Measurements from ENCODE around the gene IP6K3.

IP6K3 gene

DNA sequence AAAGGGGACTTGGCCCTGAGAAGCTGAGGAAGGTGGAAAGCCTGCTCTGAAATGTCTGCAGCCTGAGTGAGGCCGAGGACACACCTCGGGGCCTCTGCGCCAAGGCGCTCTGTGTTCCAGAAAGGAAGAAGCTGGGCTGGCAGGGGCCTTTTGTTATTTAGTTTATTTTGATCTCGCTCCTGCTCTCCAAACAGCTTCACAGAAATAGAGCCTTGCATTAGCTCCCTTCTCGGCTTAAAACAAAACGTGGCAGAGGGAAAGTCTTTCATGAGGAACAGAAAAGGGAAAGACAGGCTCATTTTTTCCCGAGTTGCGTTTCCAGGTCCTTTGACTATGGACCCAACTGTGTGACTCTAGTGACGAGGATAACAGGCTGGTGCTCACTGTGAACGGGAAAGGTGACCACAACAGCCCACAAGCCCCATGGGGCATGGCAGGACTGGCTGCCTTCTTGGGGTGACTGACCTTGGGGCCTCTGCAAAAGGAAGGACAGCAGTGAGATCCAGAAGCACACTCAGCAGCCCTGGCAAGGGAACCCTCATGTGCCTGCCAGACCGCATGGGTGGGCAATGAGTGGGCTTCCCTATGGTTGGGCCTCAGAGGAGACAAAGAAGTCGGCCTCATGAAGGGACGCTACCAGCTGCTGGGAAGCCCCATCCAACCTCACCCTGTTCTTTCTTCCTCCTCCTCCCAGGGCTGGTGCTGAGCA, 23.6 kb upstream of the IP6K3 start:
- H3K27ac ChIP-seq, result no peak overlapping the region
- TF ChIP-seq, protein P1, sequence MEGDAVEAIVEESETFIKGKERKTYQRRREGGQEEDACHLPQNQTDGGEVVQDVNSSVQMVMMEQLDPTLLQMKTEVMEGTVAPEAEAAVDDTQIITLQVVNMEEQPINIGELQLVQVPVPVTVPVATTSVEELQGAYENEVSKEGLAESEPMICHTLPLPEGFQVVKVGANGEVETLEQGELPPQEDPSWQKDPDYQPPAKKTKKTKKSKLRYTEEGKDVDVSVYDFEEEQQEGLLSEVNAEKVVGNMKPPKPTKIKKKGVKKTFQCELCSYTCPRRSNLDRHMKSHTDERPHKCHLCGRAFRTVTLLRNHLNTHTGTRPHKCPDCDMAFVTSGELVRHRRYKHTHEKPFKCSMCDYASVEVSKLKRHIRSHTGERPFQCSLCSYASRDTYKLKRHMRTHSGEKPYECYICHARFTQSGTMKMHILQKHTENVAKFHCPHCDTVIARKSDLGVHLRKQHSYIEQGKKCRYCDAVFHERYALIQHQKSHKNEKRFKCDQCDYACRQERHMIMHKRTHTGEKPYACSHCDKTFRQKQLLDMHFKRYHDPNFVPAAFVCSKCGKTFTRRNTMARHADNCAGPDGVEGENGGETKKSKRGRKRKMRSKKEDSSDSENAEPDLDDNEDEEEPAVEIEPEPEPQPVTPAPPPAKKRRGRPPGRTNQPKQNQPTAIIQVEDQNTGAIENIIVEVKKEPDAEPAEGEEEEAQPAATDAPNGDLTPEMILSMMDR (conservative IDR thresholded peaks at IDR 0.05), result no peak
- no peak for TF ChIP-seq ZFX (IDR thresholded peaks at IDR 0.05)

DNA sequence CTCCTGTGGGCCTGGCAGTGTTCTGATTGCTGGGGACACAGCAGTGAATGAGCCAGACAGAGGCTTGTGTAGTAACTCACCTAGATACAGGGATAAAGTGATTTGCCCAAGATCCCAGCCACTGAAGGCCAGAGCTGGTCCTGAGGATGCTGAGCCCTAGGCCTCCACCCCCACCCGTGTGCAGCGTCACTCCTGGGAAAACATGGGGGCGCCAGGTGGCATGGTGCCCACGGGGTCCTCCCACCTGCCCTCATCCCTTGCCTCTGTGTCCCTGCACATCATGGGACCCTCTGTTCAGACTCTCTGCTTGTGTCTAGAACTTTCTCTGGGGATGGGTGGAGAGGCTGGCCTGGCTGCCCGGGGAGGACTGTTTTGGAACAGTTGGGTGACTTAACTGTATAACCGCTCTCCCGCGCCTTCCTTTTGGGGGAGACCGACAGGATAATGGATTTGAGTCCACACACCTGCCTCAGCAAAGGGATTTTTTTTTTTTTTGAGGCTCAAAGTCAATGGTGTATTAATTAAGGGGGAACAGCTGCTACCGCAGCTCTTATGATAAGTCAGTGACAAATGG, 22.6 kb upstream of the IP6K3 start:
- TF ChIP-seq, protein P1 (conservative IDR thresholded peaks at IDR 0.05), result no peak
- no peak for TF ChIP-seq ZFX (IDR thresholded peaks at IDR 0.05)
- peak overlapping the region; percentile 37 for H3K27ac ChIP-seq

DNA sequence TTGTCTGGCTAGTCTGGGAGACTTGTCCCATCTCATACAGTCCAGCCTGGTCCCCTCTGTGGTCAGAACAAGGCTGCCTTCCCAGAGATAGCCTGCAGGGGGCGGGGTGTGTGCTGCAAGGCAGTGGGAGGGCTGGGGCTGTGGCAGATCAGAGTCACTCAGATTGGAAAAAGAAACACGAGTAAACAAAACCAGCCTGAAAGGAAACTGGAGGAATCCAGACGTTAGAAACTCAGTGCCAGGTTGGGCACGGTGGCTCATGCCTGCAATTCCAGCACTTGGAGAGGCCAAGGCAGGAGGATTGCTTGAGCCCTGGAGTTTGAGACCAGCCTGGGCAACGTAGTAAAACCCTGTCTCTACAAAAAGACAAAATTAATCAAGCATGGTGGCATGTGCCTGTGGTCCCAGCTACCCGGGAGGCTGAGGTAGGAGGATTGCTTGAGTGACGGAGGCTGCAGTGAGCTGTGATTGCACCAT, 22.0 kb upstream of the IP6K3 start:
- TF ChIP-seq ZFX (IDR thresholded peaks at IDR 0.05), result no peak
- TF ChIP-seq, protein P1 (conservative IDR thresholded peaks at IDR 0.05), result peak; percentile 96
- H3K27ac ChIP-seq, result peak overlapping the region; percentile 37

DNA sequence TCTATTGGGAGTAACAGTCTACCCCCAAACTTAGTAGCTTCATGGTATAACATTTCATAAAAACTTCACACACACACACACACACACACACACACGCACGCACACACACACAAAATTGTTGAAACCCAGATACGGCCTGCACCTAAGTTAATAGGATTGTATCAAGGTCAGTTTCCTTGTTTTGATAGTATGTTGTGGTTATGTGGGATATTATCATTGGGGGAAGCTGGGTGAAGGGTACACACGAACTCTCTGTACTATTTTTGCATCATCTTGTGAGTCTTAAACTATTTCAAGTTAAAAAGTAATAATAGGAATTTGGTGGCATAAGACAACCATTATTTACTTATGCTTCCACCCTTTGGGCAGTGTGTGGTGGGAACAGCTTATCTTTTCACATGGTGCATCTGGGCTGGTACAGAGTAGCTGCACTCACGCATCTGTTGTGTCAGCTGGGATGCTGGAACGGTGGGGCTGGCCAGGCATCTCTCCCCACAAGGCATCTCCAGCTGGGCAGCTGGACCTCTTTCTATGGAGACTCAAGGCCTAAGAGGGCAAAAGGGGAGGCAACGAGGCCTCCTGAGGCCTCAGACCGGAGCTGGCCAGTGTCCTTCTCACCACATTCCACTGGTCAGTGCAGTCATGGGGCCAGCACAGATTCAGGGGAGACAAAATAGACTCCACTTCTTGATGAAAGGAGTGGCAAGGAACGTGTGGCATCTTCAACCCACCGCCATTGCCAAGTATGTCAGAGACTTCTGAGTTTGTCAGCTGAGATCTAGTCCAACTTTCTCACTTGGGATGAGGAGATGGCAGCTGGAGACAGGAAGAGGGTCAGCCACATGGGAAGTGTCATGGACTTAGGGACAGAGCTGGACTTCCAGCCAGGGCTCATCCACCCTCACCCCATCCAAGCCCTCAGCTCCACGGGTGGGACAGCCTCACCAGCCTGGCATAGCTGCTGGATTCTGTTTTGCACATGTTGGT, 20.5 kb upstream of the IP6K3 start:
- H3K27ac ChIP-seq, result no peak overlapping the region
- TF ChIP-seq, protein P1 (conservative IDR thresholded peaks at IDR 0.05), result no peak
- no peak for TF ChIP-seq ZFX (IDR thresholded peaks at IDR 0.05)

DNA sequence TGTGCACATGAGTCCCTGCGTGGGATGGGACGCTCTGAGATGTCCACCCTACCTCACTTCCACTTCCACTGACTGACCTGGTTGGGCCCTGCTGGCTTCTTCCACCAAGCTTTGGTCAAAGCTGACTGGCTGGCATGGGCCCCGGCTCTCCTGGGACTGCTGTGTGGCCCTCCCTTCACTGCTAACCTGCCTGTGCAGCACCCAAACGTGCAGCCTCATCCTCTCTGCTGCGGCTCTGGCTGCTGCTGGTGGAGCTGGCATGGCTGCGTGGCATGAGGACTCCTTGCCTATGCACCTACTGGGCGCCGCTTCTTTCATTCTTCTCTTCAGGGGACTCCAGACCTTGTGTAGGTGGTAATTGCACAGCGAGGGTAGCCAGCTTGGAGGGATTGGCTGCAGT, 18.7 kb upstream of the IP6K3 start:
- no peak for TF ChIP-seq ZFX (IDR thresholded peaks at IDR 0.05)
- TF ChIP-seq, protein P1 (conservative IDR thresholded peaks at IDR 0.05), result no peak
- no peak overlapping the region for H3K27ac ChIP-seq

DNA sequence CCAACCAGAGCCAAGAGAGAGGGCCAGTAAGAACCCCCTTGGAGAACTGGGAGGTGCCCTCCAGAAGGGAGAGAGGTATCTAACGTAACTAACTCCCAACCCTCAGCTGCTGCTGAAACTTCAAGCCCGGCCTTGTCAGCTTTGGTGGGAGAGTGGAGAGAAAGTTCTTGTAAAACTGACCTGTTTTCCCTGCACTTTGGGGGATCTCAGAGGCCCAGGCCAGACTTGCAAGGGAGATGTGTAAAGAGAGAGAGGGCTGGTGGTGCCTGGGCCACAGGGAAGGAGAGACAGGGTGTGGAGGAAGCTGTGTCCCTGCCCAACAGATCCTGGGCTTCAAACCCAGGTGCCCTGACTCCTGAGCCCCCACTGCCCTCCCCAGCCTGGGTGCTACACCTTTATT, 17.3 kb upstream of the IP6K3 start:
- no peak for TF ChIP-seq ZFX (IDR thresholded peaks at IDR 0.05)
- TF ChIP-seq, protein P1 (conservative IDR thresholded peaks at IDR 0.05), result no peak
- H3K27ac ChIP-seq, result no peak overlapping the region

Data from C4-2B (cell line).